ENCODE data around the gene IGF1R. TPM values are rescaled to one million over a fixed set of nuclear protein-coding genes. Genes with fewer than 3 reads are reported as not detected.
"Not testable (repeated sequence)": the region's sequence is repeated elsewhere in the genome, so short reads cannot be mapped to it uniquely, and the experiment has no call there.

Gene IGF1R
- total RNA-seq, 4 donors from 2014 or later: 31.6 to 87.8 (median 60.0) TPM

DNA sequence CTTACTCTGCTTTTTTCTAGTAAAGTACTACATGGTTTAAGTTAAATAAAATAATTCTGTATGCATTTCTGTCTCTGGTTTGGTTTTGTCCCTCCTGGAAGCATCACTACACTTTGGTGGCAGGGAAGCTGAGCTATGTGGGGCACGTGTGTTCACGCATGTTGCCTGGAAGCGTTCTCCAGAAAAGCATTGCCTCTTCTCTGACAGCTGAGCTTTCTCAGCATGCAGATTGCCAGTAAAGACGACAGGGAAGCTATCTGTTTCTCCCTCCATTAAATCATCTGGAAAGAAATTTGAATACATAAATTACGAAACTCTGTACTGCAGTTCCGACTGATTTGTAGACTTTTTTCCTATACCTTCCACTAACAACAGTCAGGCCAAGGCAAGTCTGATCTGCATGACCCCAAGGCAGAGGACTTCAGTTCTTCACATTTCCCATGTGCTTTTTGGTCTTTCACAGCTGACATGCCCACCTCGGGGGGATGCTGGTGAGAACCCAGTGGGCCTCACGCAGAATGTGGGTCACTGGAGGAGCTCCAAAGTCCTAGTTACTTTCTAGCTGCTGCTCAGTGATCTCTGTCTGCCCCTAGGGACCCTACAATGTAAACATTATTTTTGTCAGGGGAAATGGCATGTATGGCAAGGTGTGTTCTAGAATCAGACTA is 316.3 kb downstream of the IGF1R start:
- no peak overlapping the region for H3K27ac ChIP-seq
- no peak overlapping the region for H3K4me3 ChIP-seq
- ATAC-seq: no peak
- TF ChIP-seq POLR2A (IDR thresholded peaks at IDR 0.05) (no peak), EP300 (IDR thresholded peaks at IDR 0.05) (no peak), POLR2AphosphoS5 (IDR thresholded peaks at IDR 0.05) (no peak)
- TF ChIP-seq, protein P1, sequence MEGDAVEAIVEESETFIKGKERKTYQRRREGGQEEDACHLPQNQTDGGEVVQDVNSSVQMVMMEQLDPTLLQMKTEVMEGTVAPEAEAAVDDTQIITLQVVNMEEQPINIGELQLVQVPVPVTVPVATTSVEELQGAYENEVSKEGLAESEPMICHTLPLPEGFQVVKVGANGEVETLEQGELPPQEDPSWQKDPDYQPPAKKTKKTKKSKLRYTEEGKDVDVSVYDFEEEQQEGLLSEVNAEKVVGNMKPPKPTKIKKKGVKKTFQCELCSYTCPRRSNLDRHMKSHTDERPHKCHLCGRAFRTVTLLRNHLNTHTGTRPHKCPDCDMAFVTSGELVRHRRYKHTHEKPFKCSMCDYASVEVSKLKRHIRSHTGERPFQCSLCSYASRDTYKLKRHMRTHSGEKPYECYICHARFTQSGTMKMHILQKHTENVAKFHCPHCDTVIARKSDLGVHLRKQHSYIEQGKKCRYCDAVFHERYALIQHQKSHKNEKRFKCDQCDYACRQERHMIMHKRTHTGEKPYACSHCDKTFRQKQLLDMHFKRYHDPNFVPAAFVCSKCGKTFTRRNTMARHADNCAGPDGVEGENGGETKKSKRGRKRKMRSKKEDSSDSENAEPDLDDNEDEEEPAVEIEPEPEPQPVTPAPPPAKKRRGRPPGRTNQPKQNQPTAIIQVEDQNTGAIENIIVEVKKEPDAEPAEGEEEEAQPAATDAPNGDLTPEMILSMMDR (IDR thresholded peaks at IDR 0.05): no peak
- no peaks in the 10 kb centered on the region for H3K4me1 ChIP-seq
- 56 to 59% methylated on average over 7 of the region's 8 CpGs for WGBS, 2 donors (ENCODE audit: low coverage in 1 of 2)
- no peaks in the 10 kb centered on the region for H3K27me3 ChIP-seq
- H3K36me3 ChIP-seq: peaks cover 0 to 34% of the 10 kb centered on the region in 2 donors
- H3K9me3 ChIP-seq: peaks cover 0 to 9% (median 0%) of the 10 kb centered on the region in 3 donors

DNA sequence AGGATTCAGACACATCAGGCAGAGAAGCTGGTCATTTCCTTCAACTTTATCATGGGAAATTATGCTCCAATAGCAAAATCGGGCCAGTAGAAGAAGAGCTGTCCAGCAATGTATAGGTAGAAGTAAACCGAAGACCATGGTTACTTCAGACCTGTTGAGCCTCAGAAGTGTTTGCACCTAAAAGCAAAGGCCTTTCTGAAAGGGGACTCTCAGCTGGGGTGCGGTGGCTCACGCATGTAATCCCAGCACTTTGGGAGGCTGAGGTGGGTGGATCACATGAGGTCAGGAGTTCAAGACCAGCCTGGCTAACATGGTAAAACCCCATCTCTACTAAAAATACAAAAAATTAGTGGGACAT is 316.8 kb downstream of the IGF1R start:
- WGBS, 2 donors (ENCODE audit: low coverage in 1 of 2): 70 to 82% methylated on average over 2 to 4 of the region's 4 CpGs
- H3K27ac ChIP-seq, H3K4me3 ChIP-seq, H3K9me3 ChIP-seq, H3K27me3 ChIP-seq, ATAC-seq, H3K4me1 ChIP-seq: not testable (repeated sequence)
- H3K36me3 ChIP-seq: peaks cover 0 to 29% of the 10 kb centered on the region in 2 donors

DNA sequence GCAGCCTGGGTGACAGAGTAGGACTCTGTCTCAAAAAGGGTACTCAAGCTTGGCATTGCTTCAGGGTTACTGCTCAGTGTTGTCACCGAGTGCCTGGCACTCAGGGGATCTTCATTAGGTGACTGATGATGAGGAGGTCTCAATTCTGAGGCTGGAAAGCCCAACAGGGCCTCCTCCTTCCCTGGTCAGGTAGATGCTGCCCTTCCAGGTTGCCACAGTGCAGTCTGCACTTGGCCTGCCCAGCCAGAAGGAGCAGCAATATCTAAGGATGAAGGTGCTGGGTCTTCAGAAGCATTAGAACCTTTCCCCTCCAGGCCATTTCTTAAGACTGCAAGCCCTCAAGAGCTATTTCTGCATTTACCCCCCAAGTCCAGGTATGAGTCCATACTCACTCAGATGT is 317.3 kb downstream of the IGF1R start:
- Histone ChIP-seq H3K27ac (no peak overlapping the region), H3K27me3 (no peaks in the 10 kb centered on the region), H3K4me1 (no peaks in the 10 kb centered on the region), H3K9me3 (peaks cover 0 to 9% (median 0%) of the 10 kb centered on the region in 3 donors), H3K36me3 (peaks cover 0 to 24% of the 10 kb centered on the region in 2 donors), H3K4me3 (no peak overlapping the region)
- no CpG with 5 or more reads among the region's 1 CpG for WGBS, 2 donors (ENCODE audit: low coverage in 1 of 2)
- no peak for TF ChIP-seq POLR2A (IDR thresholded peaks at IDR 0.05)
- ATAC-seq: no peak

DNA sequence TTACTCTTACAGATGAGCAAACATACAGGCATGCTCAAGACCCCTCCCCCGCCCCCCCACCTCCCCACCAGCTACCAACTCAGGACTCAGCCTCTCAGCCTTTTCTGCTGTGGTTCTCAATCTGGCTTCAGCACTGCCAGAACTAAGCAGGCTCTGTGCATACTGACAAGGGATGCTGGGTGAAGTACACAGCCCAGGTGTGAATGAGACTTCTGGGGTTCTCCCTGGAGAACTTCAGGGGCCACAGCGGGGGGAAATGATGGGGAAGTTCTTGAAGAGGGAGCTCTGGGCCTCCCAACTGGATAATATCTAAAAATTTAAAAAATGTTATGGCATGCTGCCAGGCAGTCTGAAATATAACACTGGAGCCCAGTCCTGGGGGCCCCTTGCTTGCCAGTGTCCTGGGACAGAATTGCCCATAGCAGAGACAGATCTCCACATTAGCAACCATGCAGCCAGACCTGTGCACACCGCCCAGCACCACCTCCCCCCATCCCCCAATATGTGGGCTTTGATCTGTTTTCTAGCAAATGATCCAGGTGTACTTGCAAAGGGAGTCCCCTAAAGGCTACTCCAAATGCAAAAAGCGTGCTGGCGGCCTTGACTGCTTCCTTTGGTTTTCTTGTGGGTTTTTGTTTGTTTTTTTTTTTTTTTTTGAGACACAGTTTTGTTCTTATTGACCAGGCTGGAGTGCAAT is 317.9 kb downstream of the IGF1R start:
- Histone ChIP-seq H3K4me3 (no peak overlapping the region), H3K36me3 (peaks cover 0 to 18% of the 10 kb centered on the region in 2 donors), H3K4me1 (no peaks in the 10 kb centered on the region), H3K27ac (no peak overlapping the region), H3K9me3 (peaks cover 0 to 9% (median 0%) of the 10 kb centered on the region in 3 donors), H3K27me3 (no peaks in the 10 kb centered on the region)
- ATAC-seq: no peak
- TF ChIP-seq, protein P1 (IDR thresholded peaks at IDR 0.05): no peak
- no peak for TF ChIP-seq POLR2AphosphoS5 (IDR thresholded peaks at IDR 0.05)
- no peak for TF ChIP-seq POLR2A (IDR thresholded peaks at IDR 0.05)
- no peak for TF ChIP-seq EP300 (IDR thresholded peaks at IDR 0.05)
- 75% methylated on average over 5 of the region's 5 CpGs; no CpG with 5 or more reads in 1 of the 2 donors for WGBS, 2 donors (ENCODE audit: low coverage in 1 of 2)

DNA sequence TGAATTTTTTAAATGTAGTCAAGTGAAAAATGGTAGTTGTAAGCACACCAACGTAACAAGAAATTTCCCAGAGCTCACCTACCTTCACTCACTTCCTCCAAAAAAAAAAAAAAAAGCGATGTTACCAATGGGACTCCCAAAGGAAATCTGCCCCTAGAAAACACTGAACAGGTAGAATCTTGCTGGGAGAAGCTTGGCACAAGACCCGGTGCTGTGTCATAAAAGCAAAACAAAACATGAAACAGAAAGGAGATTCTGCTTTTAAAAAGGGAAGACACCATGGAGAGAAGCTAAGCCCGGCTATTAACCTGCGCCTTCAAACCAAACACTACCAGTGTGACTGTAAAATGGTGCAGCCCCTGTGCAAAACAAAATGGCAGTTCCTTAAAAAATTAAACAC is 318.8 kb downstream of the IGF1R start:
- Histone ChIP-seq H3K36me3 (peaks cover 0 to 9% of the 10 kb centered on the region in 2 donors), H3K4me1 (no peaks in the 10 kb centered on the region), H3K27ac (no peak overlapping the region), H3K27me3 (no peaks in the 10 kb centered on the region), H3K9me3 (peaks cover 0 to 2% (median 0%) of the 10 kb centered on the region in 3 donors), H3K4me3 (no peak overlapping the region)
- no peak for ATAC-seq
- TF ChIP-seq EP300 (IDR thresholded peaks at IDR 0.05): no peak
- TF ChIP-seq POLR2A (IDR thresholded peaks at IDR 0.05): no peak
- no peak for TF ChIP-seq POLR2AphosphoS5 (IDR thresholded peaks at IDR 0.05)
- TF ChIP-seq, protein P1 (IDR thresholded peaks at IDR 0.05): no peak
- 75 to 79% methylated on average over 4 of the region's 5 CpGs for WGBS, 2 donors (ENCODE audit: low coverage in 1 of 2)

DNA sequence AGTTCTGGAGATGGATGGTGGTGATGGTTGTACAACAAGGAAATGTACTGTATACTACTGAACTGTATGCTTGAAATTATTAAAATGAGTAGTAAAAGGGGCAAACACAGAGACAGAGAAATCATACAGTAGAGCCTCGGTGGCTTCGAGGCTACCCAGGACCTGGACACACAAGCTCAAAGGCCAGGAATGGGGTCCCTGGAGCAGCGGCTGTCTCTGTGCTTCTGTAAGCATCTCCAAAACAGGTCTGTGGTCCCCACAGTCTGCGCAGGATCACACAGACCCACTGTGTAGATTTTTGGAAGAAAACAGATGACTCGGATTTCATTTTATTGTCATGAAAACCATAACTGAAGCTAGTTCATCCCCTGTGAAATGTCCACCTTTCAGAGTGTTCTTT is 319.6 kb downstream of the IGF1R start:
- H3K4me3 ChIP-seq: no peak overlapping the region
- no peak for ATAC-seq
- peaks cover 0 to under 1% of the 10 kb centered on the region in 2 donors for H3K36me3 ChIP-seq
- no peaks in the 10 kb centered on the region for H3K27me3 ChIP-seq
- H3K27ac ChIP-seq: no peak overlapping the region
- H3K4me1 ChIP-seq: no peaks in the 10 kb centered on the region
- WGBS, 2 donors (ENCODE audit: low coverage in 1 of 2): 80 to 86% methylated on average over 1 to 5 of the region's 5 CpGs
- H3K9me3 ChIP-seq: no peaks in the 10 kb centered on the region
- TF ChIP-seq POLR2A (IDR thresholded peaks at IDR 0.05) (no peak), EP300 (IDR thresholded peaks at IDR 0.05) (no peak)
